ENCODE measurements around the gene PTGIR. TPM values are rescaled to one million over a fixed set of nuclear protein-coding genes. Genes with fewer than 3 reads are reported as not detected.

PTGIR gene
- total and polyA plus RNA-seq, 2 experiments from 2014 or later, result 21.1 TPM

DNA sequence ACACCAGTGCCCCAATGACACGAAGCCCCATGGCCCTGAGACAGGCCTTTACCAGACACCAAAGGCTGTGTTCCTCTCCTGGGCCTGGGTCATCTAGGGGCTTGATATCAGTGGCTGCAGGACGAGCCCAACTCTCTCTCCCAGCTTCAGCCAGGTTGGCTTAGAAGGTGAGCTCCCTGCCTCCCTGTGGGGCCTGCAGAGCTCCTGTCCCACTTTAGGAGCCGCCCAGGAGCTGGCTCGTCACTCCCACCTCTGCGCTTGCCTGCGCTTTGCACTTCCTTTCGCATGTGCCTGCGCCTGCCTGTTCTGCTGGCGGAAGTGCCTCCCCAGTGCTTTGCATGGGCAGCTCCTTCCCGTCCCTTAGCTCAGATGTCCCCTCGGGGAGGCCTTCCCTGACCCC is 18.9 kb downstream of the PTGIR start:
- no peaks in the 10 kb centered on the region for H3K9me2 ChIP-seq (ENCODE audit: insufficient read depth)
- peaks cover 67% of the 10 kb centered on the region for H3K79me2 ChIP-seq (ENCODE audit: insufficient read depth)
- H3F3A ChIP-seq (ENCODE audit: insufficient read depth), result peaks cover 30% of the 10 kb centered on the region
- no peak overlapping the region for H3K27ac ChIP-seq
- H3K4me2 ChIP-seq (ENCODE audit: unreplicated experiment), result no peak overlapping the region
- DNase-seq, result no peak
- no peak overlapping the region for H3K4me3 ChIP-seq
- in situ Hi-C loops (cut with MboI), result no loop called here
- H3K4me1 ChIP-seq (ENCODE audit: insufficient read depth), result peaks cover 21% of the 10 kb centered on the region
- peaks cover 43% of the 10 kb centered on the region; the same call in 1 of the 2 replicates for H3K36me3 ChIP-seq (ENCODE audit: low read depth)
- TF ChIP-seq EZH2phosphoT487 (IDR thresholded peaks at IDR 0.05; ENCODE audit: insufficient read depth, low read depth), result no peak
- TF ChIP-seq EZH2 (IDR thresholded peaks at IDR 0.05; ENCODE audit: insufficient read depth, poor library complexity, severe bottlenecking), result no peak
- H4K20me1 ChIP-seq (ENCODE audit: insufficient read depth), result no peaks in the 10 kb centered on the region; the same call in 1 of the 2 replicates
- H3K9ac ChIP-seq, result no peak overlapping the region; the same call in 1 of the 2 replicates
- WGBS, 2 experiments (ENCODE audit: low coverage in 1 of 2, low lambda C conversion rate in 2 of 2, missing lambda C conversion rate in 2 of 2), result 91 to 96% methylated on average over 11 of the region's 11 CpGs
- H3K27me3 ChIP-seq (replicated peaks; ENCODE audit: insufficient read depth), result no peaks in the 10 kb centered on the region
- no peak overlapping the region for H2AFZ ChIP-seq
- H3K9me3 ChIP-seq (ENCODE audit: low read depth), result no peaks in the 10 kb centered on the region

DNA sequence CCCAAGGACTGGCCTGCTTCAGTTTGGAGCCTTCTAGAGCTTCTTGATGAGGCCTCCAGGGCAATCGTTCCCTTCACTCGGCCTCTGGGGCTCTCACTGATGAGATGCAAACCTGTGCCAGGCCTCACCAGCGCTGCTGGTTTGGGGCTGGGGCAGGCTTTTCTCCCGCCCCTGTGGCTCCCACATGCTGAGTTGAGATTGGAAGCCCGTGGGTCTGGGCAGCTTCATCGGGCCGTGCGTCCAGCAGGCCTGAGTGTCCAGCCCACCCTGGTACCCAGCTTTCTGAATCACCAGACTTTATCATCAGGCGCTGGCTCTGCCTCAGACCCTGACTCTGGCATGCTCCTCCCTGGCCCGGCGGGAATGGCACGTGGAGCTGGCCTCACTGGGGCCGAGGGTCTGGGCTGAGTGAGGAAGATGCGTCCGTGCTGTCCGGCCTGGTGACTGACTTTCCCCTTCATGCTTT is 19.5 kb downstream of the PTGIR start:
- H3K36me3 ChIP-seq (ENCODE audit: low read depth), result peaks cover 43% of the 10 kb centered on the region; the same call in 1 of the 2 replicates
- peaks cover 23% of the 10 kb centered on the region for H3F3A ChIP-seq (ENCODE audit: insufficient read depth)
- H3K4me3 ChIP-seq, result no peak overlapping the region
- H3K9me2 ChIP-seq (ENCODE audit: insufficient read depth), result no peaks in the 10 kb centered on the region
- no peaks in the 10 kb centered on the region for H3K27me3 ChIP-seq (replicated peaks; ENCODE audit: insufficient read depth)
- H3K4me1 ChIP-seq (ENCODE audit: insufficient read depth), result peaks cover 21% of the 10 kb centered on the region
- H4K20me1 ChIP-seq (ENCODE audit: insufficient read depth), result no peaks in the 10 kb centered on the region; the same call in 1 of the 2 replicates
- no peak overlapping the region for H2AFZ ChIP-seq
- no peaks in the 10 kb centered on the region for H3K9me3 ChIP-seq (ENCODE audit: low read depth)
- in situ Hi-C loops (cut with MboI), result no loop called here
- no peak for DNase-seq
- H3K27ac ChIP-seq, result no peak overlapping the region
- no peak for TF ChIP-seq EZH2 (IDR thresholded peaks at IDR 0.05; ENCODE audit: insufficient read depth, poor library complexity, severe bottlenecking)
- no peak for TF ChIP-seq EZH2phosphoT487 (IDR thresholded peaks at IDR 0.05; ENCODE audit: insufficient read depth, low read depth)
- WGBS, 2 experiments (ENCODE audit: low coverage in 1 of 2, low lambda C conversion rate in 2 of 2, missing lambda C conversion rate in 2 of 2), result 53 to 58% methylated on average over 16 of the region's 16 CpGs
- H3K4me2 ChIP-seq (ENCODE audit: unreplicated experiment), result no peak overlapping the region
- peaks cover 67% of the 10 kb centered on the region for H3K79me2 ChIP-seq (ENCODE audit: insufficient read depth)
- peak overlapping the region; percentile 24; the same call in 1 of the 2 replicates for H3K9ac ChIP-seq

DNA sequence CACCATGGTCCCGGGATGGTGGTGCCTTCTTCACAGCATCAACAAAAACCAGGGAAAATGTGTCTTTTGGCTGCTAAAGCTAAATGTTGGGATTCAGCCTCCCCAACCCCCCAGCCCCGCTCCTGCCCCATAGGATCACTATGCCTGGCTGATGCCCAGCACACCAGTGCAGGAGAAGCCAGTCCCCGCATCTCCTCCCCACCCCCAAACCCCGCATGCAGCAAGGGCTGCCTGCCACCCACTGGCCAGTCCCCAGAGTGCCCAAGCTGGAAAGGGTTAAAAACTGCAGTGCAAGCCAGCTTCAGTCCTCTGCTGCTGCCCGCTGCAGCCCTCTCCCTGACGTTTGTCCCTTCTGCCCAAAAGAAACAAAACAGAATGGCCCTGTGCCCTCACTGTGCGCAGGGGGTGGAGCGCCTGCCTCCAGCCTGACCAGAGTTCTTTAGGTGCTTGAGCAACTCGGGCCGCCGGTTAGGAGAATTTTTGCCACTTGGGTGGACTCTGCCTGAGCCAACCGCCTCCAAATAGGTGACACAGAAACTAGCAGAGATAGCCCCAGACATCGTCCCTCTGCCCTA is 20.0 kb downstream of the PTGIR start:
- peaks cover 21% of the 10 kb centered on the region for H3K4me1 ChIP-seq (ENCODE audit: insufficient read depth)
- no peaks in the 10 kb centered on the region for H3K27me3 ChIP-seq (replicated peaks; ENCODE audit: insufficient read depth)
- no peak overlapping the region for H2AFZ ChIP-seq
- H3K79me2 ChIP-seq (ENCODE audit: insufficient read depth), result peaks cover 67% of the 10 kb centered on the region
- no peaks in the 10 kb centered on the region for H3K9me2 ChIP-seq (ENCODE audit: insufficient read depth)
- H4K20me1 ChIP-seq (ENCODE audit: insufficient read depth), result no peaks in the 10 kb centered on the region; the same call in 1 of the 2 replicates
- in situ Hi-C loops (cut with MboI), result no loop called here
- H3F3A ChIP-seq (ENCODE audit: insufficient read depth), result peaks cover 21% of the 10 kb centered on the region
- peak overlapping the region; percentile 84 for H3K4me2 ChIP-seq (ENCODE audit: unreplicated experiment)
- 74 to 75% methylated on average over 12 to 13 of the region's 13 CpGs for WGBS, 2 experiments (ENCODE audit: low coverage in 1 of 2, low lambda C conversion rate in 2 of 2, missing lambda C conversion rate in 2 of 2)
- no peaks in the 10 kb centered on the region for H3K9me3 ChIP-seq (ENCODE audit: low read depth)
- TF ChIP-seq EZH2phosphoT487 (IDR thresholded peaks at IDR 0.05; ENCODE audit: insufficient read depth, low read depth), result no peak
- no peak for TF ChIP-seq EZH2 (IDR thresholded peaks at IDR 0.05; ENCODE audit: insufficient read depth, poor library complexity, severe bottlenecking)
- H3K4me3 ChIP-seq, result no peak overlapping the region
- H3K36me3 ChIP-seq (ENCODE audit: low read depth), result peaks cover 42% of the 10 kb centered on the region; the same call in 1 of the 2 replicates
- H3K9ac ChIP-seq, result peak overlapping the region; percentile 24; the same call in 1 of the 2 replicates
- no peak overlapping the region for H3K27ac ChIP-seq
- no peak for DNase-seq

DNA sequence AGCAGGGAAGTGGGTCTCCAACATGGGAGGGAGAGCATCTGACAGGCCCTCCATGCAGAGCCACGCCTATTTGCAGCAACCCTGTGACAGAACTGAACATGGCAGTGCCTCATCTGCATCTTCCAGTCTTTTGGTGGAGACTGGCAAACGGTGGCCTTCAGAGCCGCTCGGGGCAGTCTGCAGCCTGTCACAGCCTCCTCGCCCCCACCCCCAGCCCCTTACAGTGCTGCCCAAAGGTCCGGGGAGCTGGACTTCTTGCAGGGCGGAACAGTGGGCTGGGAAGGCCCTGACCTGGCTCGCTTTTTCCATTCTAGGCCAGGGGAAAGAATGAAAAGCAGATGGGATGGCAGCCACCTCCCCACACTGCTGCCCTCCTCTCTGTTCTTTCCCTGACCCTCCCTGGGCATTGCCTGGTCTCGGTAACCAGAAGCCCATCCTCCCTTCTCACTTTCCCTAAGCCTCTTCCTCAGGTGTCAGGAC is 21.1 kb downstream of the PTGIR start:
- Histone ChIP-seq H3K9me2 (ENCODE audit: insufficient read depth) (no peaks in the 10 kb centered on the region), H2AFZ (no peak overlapping the region), H3K36me3 (ENCODE audit: low read depth) (peaks cover 31% of the 10 kb centered on the region; the same call in 1 of the 2 replicates), H3K9ac (peak overlapping the region; percentile 90), H3F3A (ENCODE audit: insufficient read depth) (peaks cover 10% of the 10 kb centered on the region; the same call in 1 of the 2 replicates), H3K27me3 (replicated peaks; ENCODE audit: insufficient read depth) (no peaks in the 10 kb centered on the region), H4K20me1 (ENCODE audit: insufficient read depth) (no peaks in the 10 kb centered on the region; the same call in 1 of the 2 replicates), H3K4me3 (peak overlapping the region; percentile 100), H3K9me3 (ENCODE audit: low read depth) (no peaks in the 10 kb centered on the region), H3K4me2 (ENCODE audit: unreplicated experiment) (peak overlapping the region; percentile 84), H3K79me2 (ENCODE audit: insufficient read depth) (peaks cover 67% of the 10 kb centered on the region), H3K4me1 (ENCODE audit: insufficient read depth) (peaks cover 21% of the 10 kb centered on the region), H3K27ac (peak overlapping the region; percentile 92)
- peak; percentile 49 for DNase-seq
- WGBS, 2 experiments (ENCODE audit: low coverage in 1 of 2, low lambda C conversion rate in 2 of 2, missing lambda C conversion rate in 2 of 2), result 13 to 19% methylated on average over 9 of the region's 9 CpGs
- no peak for TF ChIP-seq EZH2 (IDR thresholded peaks at IDR 0.05; ENCODE audit: insufficient read depth, poor library complexity, severe bottlenecking)
- TF ChIP-seq EZH2phosphoT487 (IDR thresholded peaks at IDR 0.05; ENCODE audit: insufficient read depth, low read depth), result no peak
- in situ Hi-C loops (cut with MboI), result no loop called here
